ENCODE data around the gene C11orf58. TPM values are rescaled to one million over a fixed set of nuclear protein-coding genes. Genes with fewer than 3 reads are reported as not detected.

Gene C11orf58
- total and polyA plus RNA-seq, 2 experiments from 2014 or later, result 164 to 280 TPM

- H3K4me2 ChIP-seq, result no peak overlapping the region
- ATAC-seq, result no peak
- H3K27me3 ChIP-seq (ENCODE audit: insufficient read depth), result no peaks in the 10 kb centered on the region
- no peaks in the 10 kb centered on the region for H3F3A ChIP-seq (replicated peaks; ENCODE audit: low read depth)
- H3K27ac Mint-ChIP-seq, result no peak overlapping the region
- H3K36me3 ChIP-seq (ENCODE audit: insufficient read depth), result no peaks in the 10 kb centered on the region
- no peak overlapping the region for H3K4me3 ChIP-seq
- H4K20me1 ChIP-seq (replicated peaks; ENCODE audit: insufficient read depth), result no peaks in the 10 kb centered on the region
- H3K9me2 ChIP-seq (ENCODE audit: insufficient read depth), result no peaks in the 10 kb centered on the region
- H3K27ac ChIP-seq (ENCODE audit: low read depth), result no peak overlapping the region
- no peaks in the 10 kb centered on the region for H3K79me2 ChIP-seq (replicated peaks; ENCODE audit: insufficient read depth)
- H2AFZ ChIP-seq, result no peak overlapping the region
- H3K4me1 Mint-ChIP-seq, result peaks cover 18% of the 10 kb centered on the region; the same call in 2 of the 3 replicates
- H3K36me3 Mint-ChIP-seq (ENCODE audit: low read depth), result no peaks in the 10 kb centered on the region
- H3K4me1 ChIP-seq (ENCODE audit: insufficient read depth), result no peaks in the 10 kb centered on the region; the same call in 1 of the 2 replicates
- H3K27me3 Mint-ChIP-seq (ENCODE audit: insufficient read depth, low read depth, poor library complexity), result peaks cover 3% of the 10 kb centered on the region
- TF ChIP-seq JUNB (IDR thresholded peaks at IDR 0.05; ENCODE audit: unreplicated experiment) (no peak), ZNF114 (CRISPR knock-in tag; IDR thresholded peaks at IDR 0.05) (no peak), EZH2phosphoT487 (IDR thresholded peaks at IDR 0.05; ENCODE audit: unreplicated experiment) (no peak), NANOG (IDR thresholded peaks at IDR 0.05; ENCODE audit: borderline replicate concordance) (no peak), CTCF (conservative IDR thresholded peaks at IDR 0.05; ENCODE audit: low read depth in 2 of 2) (no peak), EZH2 (IDR thresholded peaks at IDR 0.05; ENCODE audit: low read depth, unreplicated experiment) (no peak), STAT1 (IDR thresholded peaks at IDR 0.05; ENCODE audit: unreplicated experiment) (no peak), ZNF462 (CRISPR knock-in tag; IDR thresholded peaks at IDR 0.05) (no peak), CREB1 (CRISPR knock-in tag; IDR thresholded peaks at IDR 0.05; ENCODE audit: low read depth) (no peak)
- TF ChIP-seq, protein P1, sequence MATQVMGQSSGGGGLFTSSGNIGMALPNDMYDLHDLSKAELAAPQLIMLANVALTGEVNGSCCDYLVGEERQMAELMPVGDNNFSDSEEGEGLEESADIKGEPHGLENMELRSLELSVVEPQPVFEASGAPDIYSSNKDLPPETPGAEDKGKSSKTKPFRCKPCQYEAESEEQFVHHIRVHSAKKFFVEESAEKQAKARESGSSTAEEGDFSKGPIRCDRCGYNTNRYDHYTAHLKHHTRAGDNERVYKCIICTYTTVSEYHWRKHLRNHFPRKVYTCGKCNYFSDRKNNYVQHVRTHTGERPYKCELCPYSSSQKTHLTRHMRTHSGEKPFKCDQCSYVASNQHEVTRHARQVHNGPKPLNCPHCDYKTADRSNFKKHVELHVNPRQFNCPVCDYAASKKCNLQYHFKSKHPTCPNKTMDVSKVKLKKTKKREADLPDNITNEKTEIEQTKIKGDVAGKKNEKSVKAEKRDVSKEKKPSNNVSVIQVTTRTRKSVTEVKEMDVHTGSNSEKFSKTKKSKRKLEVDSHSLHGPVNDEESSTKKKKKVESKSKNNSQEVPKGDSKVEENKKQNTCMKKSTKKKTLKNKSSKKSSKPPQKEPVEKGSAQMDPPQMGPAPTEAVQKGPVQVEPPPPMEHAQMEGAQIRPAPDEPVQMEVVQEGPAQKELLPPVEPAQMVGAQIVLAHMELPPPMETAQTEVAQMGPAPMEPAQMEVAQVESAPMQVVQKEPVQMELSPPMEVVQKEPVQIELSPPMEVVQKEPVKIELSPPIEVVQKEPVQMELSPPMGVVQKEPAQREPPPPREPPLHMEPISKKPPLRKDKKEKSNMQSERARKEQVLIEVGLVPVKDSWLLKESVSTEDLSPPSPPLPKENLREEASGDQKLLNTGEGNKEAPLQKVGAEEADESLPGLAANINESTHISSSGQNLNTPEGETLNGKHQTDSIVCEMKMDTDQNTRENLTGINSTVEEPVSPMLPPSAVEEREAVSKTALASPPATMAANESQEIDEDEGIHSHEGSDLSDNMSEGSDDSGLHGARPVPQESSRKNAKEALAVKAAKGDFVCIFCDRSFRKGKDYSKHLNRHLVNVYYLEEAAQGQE (IDR thresholded peaks at IDR 0.05; ENCODE audit: unreplicated experiment), result no peak
- TF ChIP-seq, protein P2, sequence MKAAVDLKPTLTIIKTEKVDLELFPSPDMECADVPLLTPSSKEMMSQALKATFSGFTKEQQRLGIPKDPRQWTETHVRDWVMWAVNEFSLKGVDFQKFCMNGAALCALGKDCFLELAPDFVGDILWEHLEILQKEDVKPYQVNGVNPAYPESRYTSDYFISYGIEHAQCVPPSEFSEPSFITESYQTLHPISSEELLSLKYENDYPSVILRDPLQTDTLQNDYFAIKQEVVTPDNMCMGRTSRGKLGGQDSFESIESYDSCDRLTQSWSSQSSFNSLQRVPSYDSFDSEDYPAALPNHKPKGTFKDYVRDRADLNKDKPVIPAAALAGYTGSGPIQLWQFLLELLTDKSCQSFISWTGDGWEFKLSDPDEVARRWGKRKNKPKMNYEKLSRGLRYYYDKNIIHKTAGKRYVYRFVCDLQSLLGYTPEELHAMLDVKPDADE (IDR thresholded peaks at IDR 0.05), result no peak
- H3K9me3 Mint-ChIP-seq, result no peaks in the 10 kb centered on the region
- DNase-seq (ENCODE audit: low spot score), result no peak
- H3K4me3 Mint-ChIP-seq, result no peak overlapping the region
These were observed 33.1 kb downstream of the C11orf58 start for GRCh38 chr11:16771350-16772140.

All from GM23338 (cell line).